Gastrocnemius medialis (tissue), 4 donors: ENCODE results near the gene CDK3.

ENCODE experiments used
- POLR2A ChIP-seq, 2 donors: fragments of 450-650 bp; IDR thresholded peaks; one replicate each; pipeline ENCODE4 v1.6.1; 2017; ENCODE audit warnings: antibody characterized with exemption in 2 of 2, mild to moderate bottlenecking in 2 of 2, moderate library complexity in 2 of 2
- TF ChIP-seq, protein P1 (sequence below), 5 experiments: fragments of 450-650 bp in 3 of 5; fragments of 200-600 bp in 2 of 5; sonication (generic) in 2 of 5; IDR thresholded peaks in 4 of 5; conservative IDR thresholded peaks in 1 of 5; 1 replicate in 4 of 5; 2 replicates in 1 of 5; pipeline ENCODE4 v1.5.1; 2016 to 2019; ENCODE audit warnings: antibody characterized with exemption in 5 of 5, mild to moderate bottlenecking in 3 of 5, moderate library complexity in 3 of 5

DNA sequence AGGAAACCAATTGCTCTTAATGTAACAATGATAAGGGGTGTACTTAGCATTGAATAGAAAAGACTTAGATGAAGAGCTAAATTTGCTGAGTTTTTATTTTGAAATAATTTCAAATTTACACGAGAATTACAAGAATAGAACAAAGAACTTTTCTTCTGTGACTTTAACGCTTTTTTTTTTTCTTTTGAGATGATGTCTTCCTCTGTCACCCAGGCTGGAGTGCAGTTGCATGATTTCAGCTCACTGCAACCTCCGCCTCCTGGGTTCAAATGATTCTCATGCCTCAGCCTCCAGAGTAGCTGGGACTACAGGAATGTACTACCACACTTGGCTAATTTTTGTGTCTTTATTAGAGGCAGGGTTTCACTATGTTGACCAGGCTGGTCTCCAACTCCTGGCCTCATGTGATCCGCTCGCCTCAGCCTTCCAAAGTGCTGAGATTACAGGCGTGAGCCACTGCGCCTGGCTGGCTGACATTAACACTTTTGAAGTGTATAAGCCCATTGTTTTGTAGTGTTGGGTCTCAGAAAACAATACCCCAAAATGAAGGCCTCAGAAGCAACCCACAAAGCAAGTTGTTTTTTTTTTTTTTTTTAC lies 19.5 kb upstream of the CDK3 start:
- TF ChIP-seq, protein P1, sequence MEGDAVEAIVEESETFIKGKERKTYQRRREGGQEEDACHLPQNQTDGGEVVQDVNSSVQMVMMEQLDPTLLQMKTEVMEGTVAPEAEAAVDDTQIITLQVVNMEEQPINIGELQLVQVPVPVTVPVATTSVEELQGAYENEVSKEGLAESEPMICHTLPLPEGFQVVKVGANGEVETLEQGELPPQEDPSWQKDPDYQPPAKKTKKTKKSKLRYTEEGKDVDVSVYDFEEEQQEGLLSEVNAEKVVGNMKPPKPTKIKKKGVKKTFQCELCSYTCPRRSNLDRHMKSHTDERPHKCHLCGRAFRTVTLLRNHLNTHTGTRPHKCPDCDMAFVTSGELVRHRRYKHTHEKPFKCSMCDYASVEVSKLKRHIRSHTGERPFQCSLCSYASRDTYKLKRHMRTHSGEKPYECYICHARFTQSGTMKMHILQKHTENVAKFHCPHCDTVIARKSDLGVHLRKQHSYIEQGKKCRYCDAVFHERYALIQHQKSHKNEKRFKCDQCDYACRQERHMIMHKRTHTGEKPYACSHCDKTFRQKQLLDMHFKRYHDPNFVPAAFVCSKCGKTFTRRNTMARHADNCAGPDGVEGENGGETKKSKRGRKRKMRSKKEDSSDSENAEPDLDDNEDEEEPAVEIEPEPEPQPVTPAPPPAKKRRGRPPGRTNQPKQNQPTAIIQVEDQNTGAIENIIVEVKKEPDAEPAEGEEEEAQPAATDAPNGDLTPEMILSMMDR (IDR thresholded peaks at IDR 0.05 in 4 of 5, conservative IDR thresholded peaks at IDR 0.05 in 1 of 5): no peak
- TF ChIP-seq POLR2A (IDR thresholded peaks at IDR 0.05): no peak
